Sigmoid colon (tissue), 3 donors: ENCODE results near the gene GPC3.

Source experiments
- CTCF ChIP-seq, 4 experiments: fragments of 450-650 bp in 3 of 4; fragments of 200-600 bp in 1 of 4; IDR thresholded peaks; one replicate each; pipeline ENCODE4 v1.5.1; 2016 to 2019; ENCODE audit warnings: antibody characterized with exemption in 4 of 4, mild to moderate bottlenecking in 3 of 4, moderate library complexity in 2 of 4
- POLR2A ChIP-seq, 2 donors: fragments of 450-650 bp; IDR thresholded peaks; one replicate each; pipeline ENCODE4 v1.6.1; 2016; ENCODE audit warnings: antibody characterized with exemption in 2 of 2, mild to moderate bottlenecking in 2 of 2, moderate library complexity in 2 of 2

GRCh38 chrX:133586443-133586842 lies 399.0 kb downstream of the GPC3 start:
- TF ChIP-seq POLR2A (IDR thresholded peaks at IDR 0.05) (no peak), CTCF (IDR thresholded peaks at IDR 0.05) (no peak)
